COLO668 (cell line): Measurements from ENCODE around the gene CAMK2A.
"Not testable (repeated sequence)": the region's sequence is repeated elsewhere in the genome, so short reads cannot be mapped to it uniquely, and the experiment has no call there.

ENCODE experiments used
- DNase-seq: peaks from one replicate; lab custom pipeline; 2025; ENCODE audit not compliant: unreplicated experiment; lab: John Stamatoyannopoulos, UW

CAMK2A gene

DNA sequence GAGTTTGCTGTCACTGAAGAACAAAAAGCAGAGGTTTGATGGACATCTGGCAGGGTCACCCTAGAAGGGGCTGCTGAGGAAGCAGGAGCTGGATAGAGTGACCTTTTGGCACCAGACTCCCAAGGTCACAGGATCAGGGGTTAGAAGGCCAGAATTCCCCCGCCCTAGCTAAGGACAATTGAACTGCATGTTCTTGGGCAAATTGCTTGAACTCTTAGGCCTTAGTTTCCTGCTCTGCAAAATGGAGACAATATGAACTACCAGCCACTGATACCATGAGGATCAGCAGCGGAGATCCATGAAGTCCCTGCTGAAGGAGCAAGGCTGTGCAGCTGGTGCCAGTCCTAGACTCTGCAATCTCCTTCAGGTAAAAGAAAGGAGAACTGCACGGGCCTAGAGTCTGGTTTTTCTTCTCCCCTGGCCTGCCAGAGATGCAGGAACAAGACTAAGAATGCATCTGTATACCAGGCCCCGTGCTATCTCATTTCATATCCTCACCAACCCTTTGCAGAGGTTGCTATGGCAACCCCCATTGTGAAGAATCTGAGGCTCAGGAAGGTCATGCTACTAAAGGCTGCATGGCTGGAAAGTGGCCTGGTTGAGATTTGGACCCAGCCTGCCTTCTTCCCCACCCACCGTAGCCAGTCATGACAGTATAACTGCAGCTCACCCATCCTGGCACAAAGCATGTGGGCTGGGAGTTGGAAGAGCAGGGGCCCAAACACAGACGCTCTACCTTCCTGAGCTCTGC, 33.7 kb downstream of the CAMK2A start:
- no peak for DNase-seq

DNA sequence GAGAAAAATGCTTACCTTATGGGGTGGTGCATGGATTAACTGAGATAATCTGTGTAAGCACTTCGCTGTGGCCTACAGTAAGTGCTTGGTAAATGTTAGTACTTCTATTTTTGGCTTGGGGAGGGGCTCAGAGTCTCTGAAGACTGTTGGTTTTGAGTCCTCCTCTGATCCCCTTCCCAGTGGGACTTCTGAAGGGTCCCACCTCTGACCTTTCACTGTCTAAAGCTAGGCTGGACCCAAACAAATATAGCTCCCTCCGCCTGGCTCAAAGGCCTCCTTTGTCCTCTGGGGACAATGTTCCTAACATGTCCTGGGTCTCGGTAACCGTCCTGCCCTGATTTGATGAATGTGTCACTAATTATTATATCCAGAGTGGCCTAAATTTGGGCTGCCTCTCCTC, 34.8 kb downstream of the CAMK2A start:
- no peak for DNase-seq

DNA sequence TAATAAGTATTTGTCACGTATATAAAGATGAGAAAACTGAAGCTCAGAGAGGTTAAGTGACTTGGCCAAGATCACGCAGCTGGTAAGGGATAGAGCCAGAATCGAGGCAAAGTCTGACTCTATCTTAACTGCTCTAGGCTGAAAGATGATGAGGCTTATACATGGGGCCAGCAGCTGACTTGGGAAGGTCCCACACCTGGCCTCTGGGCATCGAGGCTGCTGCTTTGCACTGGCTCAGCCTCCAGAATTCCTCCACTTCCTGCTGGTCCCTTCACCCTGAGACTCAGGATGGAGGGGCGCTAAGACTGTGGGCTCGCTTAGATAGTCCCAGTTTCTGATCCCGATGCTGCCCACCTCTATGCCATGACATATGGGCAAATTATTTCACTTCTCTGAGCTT, 35.2 kb downstream of the CAMK2A start:
- DNase-seq: no peak

DNA sequence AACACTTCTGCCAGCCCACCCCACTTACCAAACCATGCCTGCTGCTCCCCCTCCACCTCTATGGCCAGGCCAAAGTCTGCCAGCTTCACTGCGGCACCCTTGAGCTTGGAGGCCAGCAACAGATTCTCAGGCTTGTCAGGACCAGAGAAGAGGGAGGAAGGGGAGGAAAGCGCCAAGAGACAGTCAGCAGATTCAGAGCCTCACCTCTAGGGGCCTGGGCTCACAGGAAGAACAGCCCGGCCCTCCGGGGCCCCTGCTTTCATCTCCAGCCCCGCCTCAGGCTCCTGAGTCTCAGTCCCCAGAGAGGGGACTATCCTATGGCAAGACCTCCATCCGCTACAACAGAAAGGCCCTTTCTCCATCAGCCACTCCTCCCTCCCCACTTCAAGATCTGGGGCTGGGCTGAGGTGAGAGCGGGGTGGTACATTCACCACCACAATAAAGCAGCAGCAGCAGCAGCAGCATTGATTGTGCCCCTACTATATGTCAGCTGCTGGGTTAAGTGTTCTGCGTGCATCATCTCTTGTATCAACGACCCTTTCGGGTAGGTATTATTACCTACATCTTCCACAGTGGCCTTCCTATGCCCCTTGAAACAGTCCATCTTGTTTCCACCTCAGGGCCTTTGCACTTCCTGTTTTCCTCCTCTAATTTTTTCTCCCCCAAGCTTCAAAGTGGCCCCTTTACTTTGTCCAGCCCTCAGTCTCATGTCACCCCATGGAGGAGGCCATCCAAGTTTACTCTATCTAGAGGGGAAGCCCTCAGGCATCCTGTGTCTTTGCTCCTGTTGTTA, 36.0 kb downstream of the CAMK2A start:
- no peak for DNase-seq

DNA sequence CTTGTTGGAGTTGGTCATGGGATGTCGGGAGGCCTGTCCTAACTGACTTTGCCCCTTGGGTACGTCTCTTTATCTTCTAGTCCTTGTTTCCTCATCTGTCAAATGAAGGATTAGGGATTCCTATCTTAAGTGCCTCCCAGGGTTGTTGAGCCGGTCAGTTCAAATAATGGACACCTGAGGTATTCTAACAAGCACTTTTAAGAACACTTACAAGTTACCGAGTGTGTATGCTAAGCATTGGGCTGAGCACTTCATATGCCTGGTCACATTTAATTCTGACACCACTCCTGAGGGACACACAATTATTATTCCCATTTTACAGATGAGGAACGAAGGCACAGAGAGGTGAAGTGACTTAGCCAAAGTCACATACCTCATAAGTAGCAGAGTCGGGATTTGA, 37.1 kb downstream of the CAMK2A start:
- DNase-seq: no peak

DNA sequence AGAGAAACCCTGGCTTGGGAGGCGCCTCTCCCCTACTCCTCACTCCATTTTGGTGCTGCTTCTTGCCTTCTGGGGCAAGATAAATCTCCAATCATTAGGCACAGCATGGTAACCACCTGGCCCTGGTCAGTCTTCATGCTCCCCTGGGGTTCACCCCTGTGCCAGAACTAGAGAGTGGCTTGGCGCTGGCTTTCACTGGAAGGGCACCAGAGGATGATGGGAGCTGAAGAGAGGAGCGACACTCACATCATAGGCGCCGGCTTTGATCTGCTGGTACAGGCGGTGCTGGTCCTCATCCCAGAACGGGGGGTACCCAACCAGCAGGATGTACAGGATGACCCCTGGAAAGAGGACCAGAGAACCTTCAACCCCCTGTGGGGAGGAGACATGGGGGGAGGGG, 38.1 kb downstream of the CAMK2A start:
- DNase-seq: no peak

DNA sequence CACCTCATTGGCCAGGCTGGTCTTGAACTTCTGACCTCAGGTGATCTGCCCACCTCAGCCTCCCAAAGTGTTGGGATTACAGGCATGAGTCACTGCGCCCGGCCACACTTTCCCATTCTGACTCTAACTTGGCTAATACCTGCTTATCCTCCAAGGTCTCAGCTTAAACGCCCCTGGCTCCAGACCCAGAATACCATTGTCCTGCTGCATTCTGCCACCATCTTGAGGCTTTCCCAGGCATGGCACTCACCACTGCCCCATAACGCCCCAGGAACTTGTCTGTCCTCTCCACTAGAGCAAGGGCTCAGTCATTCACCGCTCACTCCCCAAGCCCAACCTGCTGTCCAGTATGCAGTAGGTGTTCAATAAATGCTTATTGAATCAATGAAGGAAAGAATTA, 39.8 kb downstream of the CAMK2A start:
- DNase-seq: no peak

DNA sequence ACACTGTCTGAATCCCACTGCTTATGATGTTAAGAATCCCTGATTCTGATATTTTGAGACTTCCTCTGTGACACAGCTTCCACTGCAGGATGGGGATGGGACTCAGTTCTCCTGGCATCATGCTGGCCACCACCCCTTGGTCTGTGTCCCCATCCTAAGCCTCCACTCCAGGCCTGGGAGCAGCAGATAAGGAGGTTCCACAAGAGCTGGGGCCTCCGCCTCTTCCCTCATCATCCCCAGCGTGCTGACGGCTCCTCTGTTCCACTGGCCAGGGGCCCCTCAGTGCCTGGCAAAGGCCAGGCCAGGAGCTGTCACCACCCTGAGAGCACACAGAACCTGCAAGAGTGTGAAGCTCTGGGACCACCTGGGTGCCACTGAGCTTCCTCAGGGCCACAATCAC, 40.6 kb downstream of the CAMK2A start:
- no peak for DNase-seq

DNA sequence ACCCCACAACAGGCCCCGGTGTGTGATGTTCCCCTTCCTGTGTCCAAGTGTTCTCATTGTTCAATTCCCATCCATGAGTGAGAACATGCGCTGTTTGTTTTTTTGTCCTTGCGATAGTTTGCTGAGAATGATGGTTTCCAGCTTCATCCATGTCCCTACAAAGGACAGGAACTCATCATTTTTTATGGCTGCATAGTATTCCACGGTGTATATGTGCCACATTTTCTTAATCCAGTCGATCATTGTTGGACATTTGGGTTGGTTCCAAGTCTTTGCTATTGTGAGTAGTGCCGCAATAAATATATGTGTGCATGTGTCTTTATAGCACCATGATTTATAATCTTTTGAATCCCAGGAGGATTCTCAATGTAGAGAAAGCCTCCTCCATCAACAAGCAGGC, 41.1 kb downstream of the CAMK2A start:
- DNase-seq: not testable (repeated sequence)

DNA sequence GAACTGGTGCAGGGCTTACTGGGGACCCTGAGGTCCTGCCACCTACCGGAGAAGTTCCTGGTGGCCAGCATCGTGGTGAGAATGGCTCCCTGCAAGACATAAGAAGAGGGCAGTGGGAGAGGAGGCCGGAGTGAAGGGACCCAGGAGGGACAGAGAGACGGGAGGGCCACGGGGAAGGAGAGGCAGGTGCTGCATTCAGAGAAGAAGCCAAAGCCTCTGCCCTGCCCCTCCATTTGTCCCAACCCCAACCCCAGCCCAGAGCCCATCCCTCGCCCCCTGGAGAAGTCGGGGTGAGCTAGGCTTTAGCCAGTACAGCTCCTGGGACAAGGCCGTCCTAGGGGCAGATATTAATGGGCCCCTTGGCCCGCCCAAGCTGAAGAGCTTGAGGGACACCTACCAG, 41.8 kb downstream of the CAMK2A start:
- no peak for DNase-seq

DNA sequence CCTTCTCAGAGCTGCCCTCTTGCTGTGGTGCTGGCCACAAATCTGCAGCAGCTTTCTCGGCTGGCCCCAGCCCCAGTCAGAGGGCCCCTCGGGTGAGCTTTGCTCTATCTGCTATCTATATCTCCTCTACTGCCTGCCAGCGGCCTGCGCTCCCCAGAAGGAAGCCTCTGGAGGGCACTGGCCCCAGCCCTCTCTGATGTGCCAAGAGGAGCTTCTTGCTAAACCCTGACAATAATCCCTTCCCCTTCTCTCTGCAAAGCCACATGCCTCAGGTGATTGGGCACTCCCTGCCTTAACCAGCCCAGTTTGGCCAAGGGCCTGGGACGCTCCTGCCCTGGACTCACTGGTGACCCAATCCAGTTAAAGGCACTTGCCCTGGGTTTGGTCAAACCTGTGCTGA, 42.7 kb downstream of the CAMK2A start:
- no peak for DNase-seq

DNA sequence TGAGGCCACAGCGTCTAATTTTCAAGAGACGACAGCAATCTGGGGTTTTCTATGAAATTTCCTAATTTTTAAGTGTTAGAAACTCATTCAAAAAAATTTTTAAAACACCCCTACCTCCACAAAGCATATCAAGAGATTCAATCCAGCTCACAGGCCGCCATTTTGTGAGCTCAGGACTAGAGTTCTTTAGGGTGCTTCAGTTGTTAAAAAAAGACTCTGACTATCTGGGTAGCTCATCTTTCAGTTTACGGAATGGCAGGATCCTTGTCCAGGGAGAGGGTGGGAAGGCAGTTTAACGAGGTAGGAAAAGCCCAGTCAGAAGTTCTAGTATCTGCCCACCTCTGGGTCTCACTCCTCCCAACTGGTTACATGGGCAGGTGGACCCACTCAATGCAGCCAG, 43.1 kb downstream of the CAMK2A start:
- DNase-seq: no peak

DNA sequence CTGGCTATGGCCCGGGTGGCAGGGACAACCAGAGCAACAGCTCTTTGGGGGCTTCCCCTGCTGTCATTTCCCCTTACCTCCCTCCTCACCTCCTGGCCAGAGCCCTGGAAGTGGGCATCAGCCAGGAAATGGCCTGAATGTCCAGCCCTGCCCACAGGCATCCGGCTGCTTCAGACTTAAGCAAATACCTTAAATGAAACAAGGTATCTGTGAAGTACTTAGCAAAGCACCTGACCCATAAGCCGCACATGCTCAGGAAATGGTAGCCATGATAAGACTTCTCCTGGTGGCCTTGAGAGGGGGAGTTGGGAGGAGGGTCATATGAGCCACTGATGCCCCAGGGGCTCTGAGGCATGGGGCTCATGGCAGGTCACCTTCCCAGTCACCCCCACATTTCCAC, 43.8 kb downstream of the CAMK2A start:
- no peak for DNase-seq

DNA sequence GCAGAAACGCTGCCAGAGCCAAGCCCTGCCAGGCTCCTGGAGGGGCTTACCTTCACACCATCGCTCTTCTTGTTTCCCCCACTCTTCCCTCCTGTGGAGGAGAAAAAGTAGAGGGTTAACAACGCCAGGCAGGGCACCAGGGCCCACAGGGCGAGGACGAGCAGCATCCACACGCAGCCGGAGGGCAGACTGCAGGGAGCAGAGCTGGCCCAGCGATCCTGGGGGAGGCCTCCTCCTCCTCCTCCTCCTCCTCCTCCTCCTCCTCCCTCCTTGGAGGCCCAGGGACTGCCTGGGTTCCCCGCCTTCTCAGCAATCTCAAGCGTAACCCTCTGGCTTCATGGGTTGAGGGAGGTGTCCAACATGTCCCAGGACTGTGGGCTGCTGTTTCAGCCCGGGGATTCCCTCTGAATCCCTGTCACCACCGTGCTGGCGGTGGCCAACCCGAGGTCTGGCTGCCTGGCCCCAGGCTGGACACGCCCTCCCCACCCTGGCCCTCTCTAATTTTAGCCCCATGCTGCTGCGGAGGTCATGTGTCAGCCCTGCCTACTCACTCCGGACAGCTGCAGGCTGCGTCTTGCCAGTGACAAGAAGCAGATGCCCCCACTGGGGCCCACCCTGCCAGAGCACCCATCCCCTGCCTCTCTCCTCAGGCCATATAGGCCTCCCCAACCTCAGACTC, 44.3 kb downstream of the CAMK2A start:
- DNase-seq: no peak

DNA sequence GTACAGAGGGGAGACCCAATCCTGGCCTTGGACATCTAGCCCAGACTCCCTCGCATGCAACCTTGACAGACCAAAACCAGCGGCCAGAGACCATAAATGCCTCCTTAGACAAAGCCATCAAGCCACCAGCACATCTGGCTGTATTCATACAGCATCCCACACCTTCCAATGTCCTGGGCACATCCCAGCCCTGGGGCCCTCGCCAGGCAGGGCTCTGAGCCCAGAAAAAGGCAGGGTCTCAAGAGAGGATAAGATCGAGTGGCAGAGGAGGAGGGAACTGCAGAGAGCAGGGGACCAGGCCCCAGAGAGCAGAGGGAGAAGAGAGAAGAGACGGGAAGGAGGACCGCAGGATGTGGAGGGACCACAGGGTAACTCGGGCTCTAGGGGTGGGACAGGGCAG, 45.4 kb downstream of the CAMK2A start:
- no peak for DNase-seq

DNA sequence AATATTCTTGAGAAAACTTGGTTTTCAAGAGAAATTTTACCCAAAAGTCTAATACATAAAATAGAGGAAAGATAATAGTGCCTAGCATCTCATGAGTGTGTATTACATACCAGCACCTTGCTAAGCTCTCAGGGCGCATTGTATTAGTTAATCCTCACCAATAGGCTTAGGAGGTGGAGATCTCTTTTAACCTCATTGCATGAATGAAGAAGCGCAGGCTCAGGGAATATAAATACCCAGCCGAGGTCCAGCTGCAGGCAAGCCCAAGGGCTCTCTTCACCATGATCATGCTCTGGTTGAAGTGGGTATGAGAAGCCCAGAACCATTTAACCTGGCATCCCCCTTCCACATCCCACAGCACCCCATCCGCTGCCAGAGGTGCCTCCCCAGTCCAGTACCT, 46.0 kb downstream of the CAMK2A start:
- DNase-seq: no peak

DNA sequence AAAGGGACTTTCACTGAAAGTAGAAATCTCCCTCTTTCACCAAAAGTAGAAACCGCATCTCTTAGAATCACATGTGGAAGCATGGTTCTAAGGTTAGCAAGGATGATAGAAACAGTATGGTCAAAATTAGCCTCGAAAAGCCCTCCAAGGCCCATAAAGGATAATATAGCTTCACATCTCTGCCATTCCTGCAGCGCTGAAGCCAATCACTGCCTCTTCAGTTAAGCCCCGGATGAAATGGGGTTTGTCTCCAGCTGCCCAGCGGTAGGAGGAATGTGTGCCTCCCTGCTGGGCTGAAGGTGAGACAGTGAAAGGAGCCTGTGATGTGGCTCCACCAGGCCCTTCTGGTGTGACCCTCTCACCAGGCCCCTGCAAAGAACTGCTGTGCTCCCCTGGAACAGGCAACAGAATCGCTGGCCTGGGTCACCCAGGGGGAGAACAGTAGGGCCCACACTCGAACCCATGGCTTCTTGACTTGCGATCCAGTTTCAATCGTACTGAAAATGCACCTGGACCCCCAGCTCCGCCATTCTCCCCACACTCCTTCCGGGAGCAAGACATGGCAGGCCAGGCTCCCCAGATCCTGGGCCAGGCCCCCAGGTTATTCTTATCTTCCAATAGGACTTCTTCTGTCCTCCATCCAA, 47.2 kb downstream of the CAMK2A start:
- DNase-seq: no peak

DNA sequence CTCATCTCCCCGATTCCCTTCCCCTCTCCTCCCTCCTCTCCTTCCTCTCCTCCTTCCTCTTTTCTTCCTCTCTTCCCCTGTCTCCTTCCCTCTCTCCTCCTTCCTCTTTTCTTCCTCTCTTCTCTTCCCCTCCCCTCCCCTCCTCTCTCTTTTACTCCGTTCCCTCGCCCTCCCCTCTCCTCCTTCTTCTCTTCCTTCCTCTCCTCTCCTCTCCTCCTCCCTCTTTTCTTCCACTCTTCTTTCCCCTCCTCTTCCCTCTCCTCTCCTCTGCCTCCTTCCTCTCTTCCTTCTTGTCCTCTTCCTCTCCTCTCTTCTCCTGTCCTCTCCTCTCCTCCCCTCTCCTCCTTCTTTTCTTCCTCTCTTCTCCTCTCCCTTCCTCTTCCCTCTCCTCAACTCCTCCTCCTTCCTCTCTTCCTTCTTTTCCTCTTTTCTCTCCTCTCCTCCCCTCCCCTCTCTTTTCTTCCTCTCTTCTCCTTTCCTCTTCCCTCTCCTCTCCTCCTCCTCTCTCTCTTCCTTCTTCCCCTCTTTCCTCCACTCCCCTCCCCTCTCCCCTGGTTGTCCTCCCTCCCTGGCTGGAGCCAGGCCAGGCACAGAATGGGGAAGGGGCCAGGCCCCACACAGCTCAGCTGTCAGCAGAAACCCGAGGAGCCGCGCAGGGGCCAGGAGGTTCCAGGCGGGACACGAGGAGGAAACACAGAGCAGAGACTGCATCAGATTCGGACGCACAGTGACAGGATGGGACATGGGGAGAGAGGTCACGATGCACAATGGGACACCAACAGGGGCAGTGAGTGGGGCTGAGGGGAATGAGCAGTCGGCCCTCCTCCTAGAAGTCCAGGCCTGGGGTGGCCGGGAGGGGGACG, 48.0 kb downstream of the CAMK2A start:
- no peak for DNase-seq

DNA sequence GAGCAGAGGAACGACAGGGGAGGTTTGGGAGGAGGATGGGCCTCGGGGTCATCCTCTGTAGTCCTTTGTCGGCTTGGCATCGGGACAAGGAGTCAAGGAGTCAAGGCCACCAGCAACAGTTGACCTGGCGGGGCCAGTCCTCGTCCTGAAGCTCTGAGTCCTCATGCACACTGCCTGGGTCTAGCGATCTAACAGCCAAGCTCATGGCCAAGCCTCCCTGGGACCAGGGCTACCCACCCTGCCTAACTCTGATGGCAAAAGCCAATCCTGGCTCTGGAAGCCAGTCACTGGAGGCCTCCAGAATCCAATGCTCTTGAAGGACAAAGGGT, 49.8 kb downstream of the CAMK2A start:
- DNase-seq: no peak

DNA sequence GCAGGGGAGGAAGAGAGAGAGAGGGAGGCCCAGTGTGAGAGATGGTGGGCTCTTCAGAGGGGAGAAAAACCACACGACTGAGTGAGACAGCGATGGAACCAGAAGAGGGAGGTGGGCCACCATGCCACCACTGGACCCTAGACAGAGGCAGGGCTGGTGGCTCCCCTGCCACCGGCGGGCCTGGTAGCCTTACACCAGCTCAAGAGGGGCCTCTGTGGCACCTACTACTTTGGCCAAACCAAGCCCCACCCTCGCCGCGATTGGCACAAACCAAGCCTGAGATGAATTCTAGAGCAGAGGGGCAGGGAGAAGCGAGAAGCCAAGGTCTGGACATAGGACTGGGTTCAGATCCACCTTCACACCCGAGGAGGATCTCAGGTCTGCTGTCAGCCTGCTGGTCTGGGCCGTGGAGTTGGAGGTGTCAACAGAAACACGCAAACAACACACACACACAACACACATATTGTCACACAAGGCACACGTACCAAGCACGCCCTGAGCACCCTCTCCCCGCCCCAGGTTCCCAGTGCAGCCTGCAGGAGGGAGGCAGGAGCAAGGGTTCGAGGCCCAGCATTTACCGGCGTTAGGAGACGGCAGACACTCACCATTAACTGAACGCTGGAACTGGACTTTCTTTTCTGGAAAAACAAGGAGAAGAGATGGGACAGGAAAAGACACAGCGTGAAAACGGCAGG, 50.3 kb downstream of the CAMK2A start:
- DNase-seq: no peak
